Measurements from ENCODE around the gene MCRIP2. TPM values are rescaled to one million over a fixed set of nuclear protein-coding genes. Genes with fewer than 3 reads are reported as not detected.
A peak's percentile ranks its signal among the peaks of the same experiment; 100 is the strongest.

MCRIP2 gene
- total RNA-seq, 4 donors from 2014 or later = 61.3 to 124 (median 69.1) TPM

GRCh38 chr16:679814-680624 lies 38.4 kb downstream of the MCRIP2 start, which contains the start of gene STUB1:
Gene STUB1 (plus strand): TSS chr16:680410. CDS start chr16:680526, 116 bp downstream.
- 0% methylated on average over 3 of the region's 91 CpGs; no CpG with 5 or more reads in 1 of the 2 donors for WGBS, 2 donors
- peak; percentile 81 to 82 for DNase-seq
- Histone ChIP-seq H3K36me3 (peaks cover 12 to 14% of the 10 kb centered on the region in 2 donors), H3K27ac (peak within 1 kb of the TSS; percentile 85 to 87 (median 87)), H3K9me3 (no peaks in the 10 kb centered on the region), H3K4me1 (peaks cover 33 to 52% of the 10 kb centered on the region in 2 donors), H3K27me3 (no peaks in the 10 kb centered on the region), H3K4me3 (replicated peaks in 1 of 3) (peak within 1 kb of the TSS; percentile 42 to 74 (median 72))
- peak; percentile 6 to 83 for TF ChIP-seq POLR2A (IDR thresholded peaks at IDR 0.05)
- TF ChIP-seq CTCF (IDR thresholded peaks at IDR 0.05) = peak in 1 of 6 experiments; percentile 2
- intact Hi-C loops (cut with DNase I) = no loop called here

GRCh38 chr16:680625-680945 lies 39.0 kb downstream of the MCRIP2 start:
- TF ChIP-seq CTCF (IDR thresholded peaks at IDR 0.05) = no peak
- no peaks in the 10 kb centered on the region for H3K9me3 ChIP-seq
- peaks cover 12 to 14% of the 10 kb centered on the region in 2 donors for H3K36me3 ChIP-seq
- DNase-seq = no peak
- H3K4me3 ChIP-seq (replicated peaks in 1 of 3) = peak overlapping the region; percentile 14 to 74 (median 42)
- H3K4me1 ChIP-seq = peaks cover 30 to 52% of the 10 kb centered on the region in 2 donors
- H3K27ac ChIP-seq = peak overlapping the region in 2 of 3 donors; percentile 58 to 87
- H3K27me3 ChIP-seq = no peaks in the 10 kb centered on the region
- WGBS, 2 donors = 0% methylated on average over 2 to 28 of the region's 38 CpGs
- intact Hi-C loops (cut with DNase I) = no loop called here

GRCh38 chr16:680967-681745 lies 39.5 kb downstream of the MCRIP2 start:
- no peak for TF ChIP-seq CTCF (IDR thresholded peaks at IDR 0.05)
- TF ChIP-seq POLR2A (IDR thresholded peaks at IDR 0.05) = no peak
- Histone ChIP-seq H3K36me3 (peaks cover 12 to 14% of the 10 kb centered on the region in 2 donors), H3K27me3 (no peaks in the 10 kb centered on the region), H3K27ac (peak overlapping the region in 2 of 3 donors; percentile 58 to 87), H3K4me1 (peaks cover 30 to 49% of the 10 kb centered on the region in 2 donors), H3K9me3 (no peaks in the 10 kb centered on the region), H3K4me3 (replicated peaks in 1 of 3) (peak overlapping the region; percentile 14 to 74 (median 42))
- intact Hi-C loops (cut with DNase I) = no loop called here
- peak; percentile 41 to 44 for DNase-seq
- 70 to 78% methylated on average over 17 to 30 of the region's 44 CpGs for WGBS, 2 donors

- no peak for DNase-seq
- TF ChIP-seq POLR2A (IDR thresholded peaks at IDR 0.05) (no peak), CTCF (IDR thresholded peaks at IDR 0.05) (no peak)
Observed at GRCh38 chr16:681746-682427, 40.3 kb downstream of the MCRIP2 start.

More at GRCh38 chr16:681746-682427, 40.3 kb downstream of the MCRIP2 start:
- WGBS, 2 donors = 79 to 89% methylated on average over 20 to 21 of the region's 28 CpGs
- peaks cover 18 to 19% of the 10 kb centered on the region in 2 donors for H3K36me3 ChIP-seq
- H3K9me3 ChIP-seq = no peaks in the 10 kb centered on the region
- no peak overlapping the region for H3K27ac ChIP-seq
- H3K4me1 ChIP-seq = peaks cover 30 to 49% of the 10 kb centered on the region in 2 donors
- intact Hi-C loops (cut with DNase I) = no loop called here
- no peaks in the 10 kb centered on the region for H3K27me3 ChIP-seq
- H3K4me3 ChIP-seq (replicated peaks in 1 of 3) = no peak overlapping the region

Data from thyroid gland (tissue), 4 donors.